ELF-1 (cell line): ENCODE results near the gene ANKRD22.

Experiments
- DNase-seq: peaks from one replicate; pipeline ENCODE4 v3.0.0-alpha.2; 2016; ENCODE audit warnings: low read depth, low spot score

ANKRD22 gene

GRCh38 chr10:88802523-88803285, 48.9 kb downstream of the ANKRD22 start, which contains the start of gene LIPM:
LIPM (plus strand) TSS chr10:88802730; CDS start chr10:88802897, 167 bp downstream.
- no peak for DNase-seq

- DNase-seq = no peak
Observed at GRCh38 chr10:88800152-88801125, 51.2 kb downstream of the ANKRD22 start.

- DNase-seq = no peak
Observed at GRCh38 chr10:88794731-88795130, 56.9 kb downstream of the ANKRD22 start.

- no peak for DNase-seq
Observed at GRCh38 chr10:88793712-88794299, 57.8 kb downstream of the ANKRD22 start.

GRCh38 chr10:88792661-88793060, 59.0 kb downstream of the ANKRD22 start:
- DNase-seq = no peak

GRCh38 chr10:88791924-88792323, 59.7 kb downstream of the ANKRD22 start:
- peak; percentile 37 for DNase-seq

GRCh38 chr10:88788924-88789323, 62.7 kb downstream of the ANKRD22 start:
- no peak for DNase-seq

GRCh38 chr10:88787463-88787862, 64.2 kb downstream of the ANKRD22 start:
- no peak for DNase-seq

GRCh38 chr10:88786032-88786770, 65.4 kb downstream of the ANKRD22 start:
- no peak for DNase-seq

- DNase-seq = no peak
Observed at GRCh38 chr10:88783724-88784123, 67.9 kb downstream of the ANKRD22 start.

GRCh38 chr10:88782222-88782621, 69.4 kb downstream of the ANKRD22 start:
- no peak for DNase-seq

GRCh38 chr10:88781206-88781605, 70.4 kb downstream of the ANKRD22 start:
- no peak for DNase-seq
